GM23248 (cell line): ENCODE results near the gene PDX1. TPM values are rescaled to one million over a fixed set of nuclear protein-coding genes. Genes with fewer than 3 reads are reported as not detected.

Experiments used
- DNase-seq: peaks from one replicate; pipeline ENCODE4 v3.0.0-alpha.2; 2015
- H2AFZ ChIP-seq: fragments of 200-600 bp; sonication (generic); 2 replicates; pipeline ENCODE4 v1.6.1; 2016; ENCODE audit warnings: antibody characterized with exemption
- H3F3A ChIP-seq: fragments of 200-600 bp; sonication (generic); 2 replicates; pipeline ENCODE4 v1.6.1; 2016; ENCODE audit warnings: mild to moderate bottlenecking, antibody characterized with exemption, mixed run types; ENCODE audit not compliant: insufficient read depth
- H3K27ac ChIP-seq: fragments of 200-600 bp; sonication (generic); 2 replicates; pipeline ENCODE4 v1.5.1; 2016; ENCODE audit warnings: mild to moderate bottlenecking
- H3K27me3 ChIP-seq: fragments of 200-600 bp; sonication (generic); replicated peaks from 2 replicates; pipeline ENCODE4 v1.6.1; 2016; ENCODE audit warnings: mild to moderate bottlenecking; ENCODE audit not compliant: insufficient read depth
- H3K36me3 ChIP-seq: fragments of 200-600 bp; sonication (generic); 2 replicates; pipeline ENCODE4 v1.6.1; 2016; ENCODE audit warnings: low read depth, mild to moderate bottlenecking
- H3K4me1 ChIP-seq: fragments of 200-600 bp; sonication (generic); 2 replicates; pipeline ENCODE4 v1.6.1; 2016; ENCODE audit warnings: mild to moderate bottlenecking; ENCODE audit not compliant: insufficient read depth
- H3K4me2 ChIP-seq: fragments of 200-600 bp; sonication (generic); one replicate; pipeline ENCODE4 v1.6.1; 2016; ENCODE audit warnings: mild to moderate bottlenecking; ENCODE audit not compliant: unreplicated experiment
- H3K4me3 ChIP-seq: fragments of 200-600 bp; sonication (generic); 2 replicates; pipeline ENCODE4 v1.5.1; 2016; ENCODE audit warnings: mild to moderate bottlenecking
- H3K79me2 ChIP-seq: fragments of 200-600 bp; sonication (generic); 2 replicates; pipeline ENCODE4 v1.6.1; 2016; ENCODE audit warnings: mild to moderate bottlenecking; ENCODE audit not compliant: insufficient read depth
- H3K9ac ChIP-seq: fragments of 200-600 bp; sonication (generic); 2 replicates; pipeline ENCODE4 v1.6.1; 2016; ENCODE audit warnings: mild to moderate bottlenecking
- H3K9me2 ChIP-seq: fragments of 200-600 bp; sonication (generic); 2 replicates; pipeline ENCODE4 v1.6.1; 2016; ENCODE audit warnings: mixed run types, mild to moderate bottlenecking, moderate library complexity; ENCODE audit not compliant: insufficient read depth
- H3K9me3 ChIP-seq: fragments of 200-600 bp; sonication (generic); one replicate; pipeline ENCODE4 v1.6.1; 2017; ENCODE audit warnings: low read depth
- H4K20me1 ChIP-seq: fragments of 200-600 bp; sonication (generic); 2 replicates; pipeline ENCODE4 v1.6.0; 2016; ENCODE audit not compliant: insufficient read depth
- EZH2 ChIP-seq: fragments of 200-600 bp; sonication (generic); IDR thresholded peaks from 2 replicates; pipeline ENCODE4 v1.6.1; 2018; ENCODE audit warnings: antibody characterized with exemption, mild to moderate bottlenecking; ENCODE audit not compliant: insufficient read depth, poor library complexity, severe bottlenecking
- EZH2phosphoT487 ChIP-seq: fragments of 200-600 bp; sonication (generic); IDR thresholded peaks from 2 replicates; pipeline ENCODE4 v1.6.1; 2018; ENCODE audit warnings: antibody characterized with exemption, moderate library complexity, mild to moderate bottlenecking, low read depth; ENCODE audit not compliant: insufficient read depth
- WGBS, 2 experiments: methylation state at CpG; one replicate each; pipeline ENCODE4 v1.1.6; 2015 to 2017; ENCODE audit warnings: low lambda C conversion rate in 2 of 2, low coverage in 1 of 2; ENCODE audit errors: missing lambda C conversion rate in 2 of 2; 5-methylcytosine and 5-hydroxymethylcytosine counted together
- in situ Hi-C: fragments of 300-500 bp; cut with MboI; formaldehyde crosslinking; loops from 2 replicates; pipeline ENCODE4 v1.15.0; 2020
- polyA plus RNA-seq: library from polyadenylated mRNA; unstranded; fragments of >200 nt; fragmentation: Nextera tagmentation; extraction: Ambion mirVana; gene quantifications from 2 replicates; pipeline ENCODE4 v1.2.1, GENCODE V29; 2016
- total RNA-seq: library from RNA; depleted of rRNA; stranded (reverse); fragments of >200 nt; shearing (Covaris generic); gene quantifications from 2 replicates; pipeline ENCODE4 v1.2.3, GENCODE V29; 2014

The PDX1 gene
- total and polyA plus RNA-seq, 2 experiments from 2014 or later: not detected

DNA sequence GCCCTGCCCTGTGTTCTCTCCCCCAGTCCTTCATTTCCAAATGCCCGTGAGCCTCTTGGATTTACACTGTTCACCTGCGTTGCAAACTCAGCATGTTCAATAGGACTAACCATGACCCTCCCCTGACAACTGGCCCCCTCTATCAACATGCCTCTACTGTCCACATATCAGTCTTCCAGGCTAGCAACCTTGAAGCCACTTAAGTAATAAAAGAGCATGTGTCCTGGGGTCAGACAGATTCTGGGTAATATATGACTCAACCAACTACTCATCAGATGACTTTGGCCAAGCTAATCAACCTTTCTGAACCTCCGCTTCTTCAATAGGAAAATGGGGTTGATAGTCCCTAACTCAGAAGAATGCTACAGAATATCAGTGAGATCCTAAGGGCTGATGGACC lies 15.1 kb upstream of the PDX1 start:
- in situ Hi-C loops: no loop called here
- no peaks in the 10 kb centered on the region for H3K79me2 ChIP-seq
- whole genome bisulfite sequencing, 2 experiments: 54 to 67% methylated on average over 3 of the region's 3 CpGs

GRCh38 chr13:27905650-27906049 lies 14.2 kb upstream of the PDX1 start:
- no peaks in the 10 kb centered on the region for H3K79me2 ChIP-seq
- 0 to 3% methylated on average over 2 of the region's 2 CpGs for WGBS, 2 experiments
- no peaks in the 10 kb centered on the region for H3K36me3 ChIP-seq
- no peak overlapping the region for H3K9ac ChIP-seq
- no peak overlapping the region for H3K27ac ChIP-seq
- H3K4me1 ChIP-seq: no peaks in the 10 kb centered on the region
- no peak for DNase-seq
- no peaks in the 10 kb centered on the region for H3K9me2 ChIP-seq
- TF ChIP-seq EZH2phosphoT487 (no peak), EZH2 (no peak)
- no peaks in the 10 kb centered on the region for H3K9me3 ChIP-seq
- no peaks in the 10 kb centered on the region for H3F3A ChIP-seq
- H4K20me1 ChIP-seq: no peaks in the 10 kb centered on the region
- no peak overlapping the region for H3K4me3 ChIP-seq
- in situ Hi-C loops: no loop called here
- H3K4me2 ChIP-seq: no peak overlapping the region
- H2AFZ ChIP-seq: no peak overlapping the region
- H3K27me3 ChIP-seq: peaks cover 21% of the 10 kb centered on the region

More for the DNA sequence above, 15.1 kb upstream of the PDX1 start:
- no peak for TF ChIP-seq EZH2
- TF ChIP-seq EZH2phosphoT487: no peak
- Histone ChIP-seq H3K4me3 (no peak overlapping the region), H3K9me3 (no peaks in the 10 kb centered on the region), H4K20me1 (no peaks in the 10 kb centered on the region), H3K27me3 (peaks cover 23% of the 10 kb centered on the region), H2AFZ (no peak overlapping the region), H3K4me2 (no peak overlapping the region), H3K27ac (no peak overlapping the region), H3F3A (no peaks in the 10 kb centered on the region), H3K9ac (no peak overlapping the region), H3K36me3 (no peaks in the 10 kb centered on the region), H3K4me1 (no peaks in the 10 kb centered on the region), H3K9me2 (no peaks in the 10 kb centered on the region)
- DNase-seq: no peak

DNA sequence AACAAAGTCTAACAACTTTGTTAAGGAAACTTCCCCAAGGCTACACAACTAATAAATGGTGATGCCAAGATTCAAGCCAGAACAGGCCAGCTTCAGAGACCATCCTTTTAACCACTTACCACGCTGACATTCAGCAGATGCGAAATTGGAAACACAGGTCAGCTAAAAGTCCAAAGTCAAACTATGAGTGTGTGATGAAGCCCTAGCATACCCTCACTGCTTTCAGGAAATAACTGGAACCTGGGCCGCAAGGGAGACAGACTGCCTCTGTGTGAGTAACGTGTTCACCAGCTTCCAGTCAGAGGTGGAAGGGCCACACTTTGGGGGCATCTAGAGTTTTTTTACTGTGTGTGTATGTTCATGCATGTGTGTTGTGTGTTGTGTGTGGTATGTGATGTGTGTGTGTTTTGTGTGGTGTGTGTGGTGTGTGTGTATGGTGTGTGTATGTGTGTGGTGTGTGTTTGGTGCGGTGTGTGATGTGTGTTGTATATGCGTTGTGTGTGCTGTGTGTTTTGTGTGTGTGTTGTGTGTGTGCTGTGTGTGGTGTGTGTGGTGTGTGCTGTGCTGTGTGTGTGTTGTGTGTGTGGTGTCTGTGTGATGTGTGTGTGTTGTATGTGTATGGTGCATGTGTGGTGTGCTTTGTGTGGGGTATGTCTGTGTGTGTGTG lies 12.5 kb upstream of the PDX1 start:
- no peak overlapping the region for H3K9ac ChIP-seq
- H3K27ac ChIP-seq: no peak overlapping the region
- H3K4me3 ChIP-seq: no peak overlapping the region
- H3K4me2 ChIP-seq: no peak overlapping the region
- H3K4me1 ChIP-seq: no peaks in the 10 kb centered on the region
- no peaks in the 10 kb centered on the region for H4K20me1 ChIP-seq
- in situ Hi-C loops: no loop called here
- no peaks in the 10 kb centered on the region for H3K9me2 ChIP-seq
- peaks cover 8% of the 10 kb centered on the region for H3K27me3 ChIP-seq
- H3K9me3 ChIP-seq: no peaks in the 10 kb centered on the region
- TF ChIP-seq EZH2phosphoT487 (no peak), EZH2 (no peak)
- no peaks in the 10 kb centered on the region for H3K36me3 ChIP-seq
- no peak overlapping the region for H2AFZ ChIP-seq
- DNase-seq: no peak
- 63 to 67% methylated on average over 5 to 6 of the region's 6 CpGs for WGBS, 2 experiments
- H3F3A ChIP-seq: no peaks in the 10 kb centered on the region
- H3K79me2 ChIP-seq: no peaks in the 10 kb centered on the region

DNA sequence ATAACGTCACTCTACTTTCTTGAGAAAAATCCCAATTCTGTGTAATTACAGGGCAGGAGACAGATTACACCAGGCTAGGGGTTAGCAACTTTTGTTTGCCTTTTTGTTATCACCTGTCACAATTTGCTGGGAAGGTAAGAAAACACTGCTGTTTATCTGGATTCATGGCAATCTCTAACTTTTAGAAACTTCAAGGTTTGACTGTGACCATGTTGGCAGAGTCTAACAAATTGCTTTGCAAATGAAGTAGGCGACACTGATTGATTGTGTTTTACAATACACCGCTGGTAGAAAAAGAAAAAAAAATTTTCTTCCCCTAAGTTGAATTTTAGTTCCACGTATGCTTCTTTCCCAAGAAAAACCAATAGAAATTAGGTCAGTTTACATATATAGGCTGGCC lies 10.4 kb upstream of the PDX1 start:
- H3K79me2 ChIP-seq: no peaks in the 10 kb centered on the region
- TF ChIP-seq EZH2phosphoT487 (no peak), EZH2 (no peak)
- H3K9me3 ChIP-seq: no peaks in the 10 kb centered on the region

DNA sequence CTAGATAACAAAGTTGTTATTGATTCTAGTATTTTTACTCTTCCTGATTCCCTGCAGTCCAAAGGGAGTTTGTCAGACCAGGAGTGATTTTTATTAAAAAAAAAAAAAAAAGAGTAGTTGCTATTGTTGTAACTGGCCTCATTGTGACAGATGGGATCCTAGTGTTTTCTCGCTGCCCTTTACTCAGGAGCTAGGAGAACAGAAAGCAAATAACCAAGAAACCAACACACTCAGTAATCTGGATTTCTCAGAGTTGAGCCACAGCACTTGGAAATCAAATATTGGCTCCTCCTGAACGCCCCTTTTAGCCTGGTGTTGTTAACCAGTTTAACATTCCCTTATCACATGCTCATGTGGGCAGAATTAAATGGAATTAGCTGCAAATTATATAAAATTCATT lies 8.3 kb upstream of the PDX1 start:
- no peaks in the 10 kb centered on the region for H3K9me3 ChIP-seq
- no peaks in the 10 kb centered on the region for H3K79me2 ChIP-seq
- H3K27me3 ChIP-seq: peaks cover 41% of the 10 kb centered on the region
- H3K36me3 ChIP-seq: no peaks in the 10 kb centered on the region
- H2AFZ ChIP-seq: no peak overlapping the region
- no peak overlapping the region for H3K4me3 ChIP-seq
- in situ Hi-C loops: no loop called here
- WGBS, 2 experiments: 19 to 23% methylated on average over 2 of the region's 2 CpGs
- no peak for TF ChIP-seq EZH2
- TF ChIP-seq EZH2phosphoT487: no peak
- no peaks in the 10 kb centered on the region for H4K20me1 ChIP-seq
- H3K9ac ChIP-seq: no peak overlapping the region
- H3K27ac ChIP-seq: no peak overlapping the region
- no peaks in the 10 kb centered on the region for H3K9me2 ChIP-seq
- no peak for DNase-seq
- no peaks in the 10 kb centered on the region for H3K4me1 ChIP-seq
- no peaks in the 10 kb centered on the region for H3F3A ChIP-seq
- no peak overlapping the region for H3K4me2 ChIP-seq

More for the DNA sequence above, 10.4 kb upstream of the PDX1 start:
- Histone ChIP-seq H2AFZ (no peak overlapping the region), H3K4me2 (no peak overlapping the region), H3K4me1 (no peaks in the 10 kb centered on the region), H3K27ac (no peak overlapping the region), H3K27me3 (peaks cover 26% of the 10 kb centered on the region), H3K9ac (no peak overlapping the region), H3F3A (no peaks in the 10 kb centered on the region), H3K4me3 (no peak overlapping the region), H4K20me1 (no peaks in the 10 kb centered on the region), H3K36me3 (no peaks in the 10 kb centered on the region), H3K9me2 (no peaks in the 10 kb centered on the region)
- DNase-seq: no peak
- 36 to 45% methylated on average over 4 of the region's 4 CpGs for WGBS, 2 experiments
- in situ Hi-C loops: no loop called here
